Activated CD8-positive, alpha-beta memory T cell treated with anti-CD3 and anti-CD28 coated beads for 1 hour (primary cell): Measurements from ENCODE around the gene SPINT4.
"Not testable (repeated sequence)": the region's sequence is repeated elsewhere in the genome, so short reads cannot be mapped to it uniquely, and the experiment has no call there.

Experiments used
- DNase-seq, 2 donors: peaks; one replicate each; pipeline ENCODE4 v3.0.0-alpha.2; 2020; ENCODE audit warnings: low read depth in 1 of 2; ENCODE audit errors: extremely low read depth in 1 of 2

Gene SPINT4

DNA sequence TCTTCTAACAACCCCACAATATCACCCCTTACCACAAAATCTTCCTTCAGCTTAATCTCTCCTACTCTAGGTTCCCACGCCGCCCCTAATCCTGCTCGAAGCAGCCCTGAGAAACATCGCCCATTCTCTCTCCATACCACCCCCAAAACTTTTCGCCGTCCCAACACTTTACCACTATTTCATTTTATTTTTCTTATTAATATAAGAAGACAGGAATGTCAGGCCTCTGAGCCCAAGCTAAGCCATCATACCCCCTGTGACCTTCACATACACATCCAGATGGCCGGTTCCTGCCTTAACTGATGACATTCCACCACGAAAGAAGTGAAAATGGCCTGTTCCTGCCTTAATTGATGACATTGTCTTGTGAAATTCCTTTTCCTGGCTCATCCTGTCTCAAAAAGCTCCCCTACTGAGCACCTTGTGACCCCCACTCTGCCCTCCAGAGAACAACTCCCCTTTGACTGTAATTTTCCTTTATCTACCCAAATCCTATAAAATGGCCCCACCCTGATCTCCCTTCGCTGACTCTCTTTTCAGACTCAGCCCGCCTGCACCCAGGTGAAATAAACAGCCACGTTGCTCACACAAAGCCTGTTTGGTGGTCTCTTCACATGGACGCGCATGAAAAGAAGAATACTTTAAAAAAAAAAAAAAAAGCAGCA lies 42.6 kb downstream of the SPINT4 start:
- not testable (repeated sequence) for DNase-seq

- DNase-seq: no peak
Observed at GRCh38 chr20:45765307-45765875, 43.2 kb downstream of the SPINT4 start.

DNA sequence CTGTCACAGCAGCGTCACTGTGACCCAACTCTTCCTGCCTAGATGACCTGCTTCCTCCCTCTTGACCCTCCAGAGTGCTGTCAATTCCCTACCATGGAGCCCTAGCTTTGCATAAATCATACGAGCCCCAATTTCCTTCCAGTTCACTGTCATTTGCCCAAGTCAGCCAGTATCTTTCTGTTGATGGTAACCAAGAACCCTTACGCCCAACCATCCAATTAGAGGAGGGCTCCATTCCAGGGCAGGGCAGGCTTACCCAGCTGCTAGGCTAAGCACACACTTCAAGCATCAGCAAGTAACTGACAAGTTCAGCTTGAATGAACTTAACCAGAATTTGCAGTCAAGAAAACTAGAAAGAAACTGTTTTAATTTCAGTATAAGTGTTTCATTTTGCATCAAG lies 43.8 kb downstream of the SPINT4 start:
- DNase-seq: no peak

- no peak for DNase-seq
Observed at GRCh38 chr20:45768479-45768878, 46.3 kb downstream of the SPINT4 start.

- DNase-seq: peak; percentile 38 to 67
Observed at GRCh38 chr20:45771182-45771759, 49.1 kb downstream of the SPINT4 start.

DNA sequence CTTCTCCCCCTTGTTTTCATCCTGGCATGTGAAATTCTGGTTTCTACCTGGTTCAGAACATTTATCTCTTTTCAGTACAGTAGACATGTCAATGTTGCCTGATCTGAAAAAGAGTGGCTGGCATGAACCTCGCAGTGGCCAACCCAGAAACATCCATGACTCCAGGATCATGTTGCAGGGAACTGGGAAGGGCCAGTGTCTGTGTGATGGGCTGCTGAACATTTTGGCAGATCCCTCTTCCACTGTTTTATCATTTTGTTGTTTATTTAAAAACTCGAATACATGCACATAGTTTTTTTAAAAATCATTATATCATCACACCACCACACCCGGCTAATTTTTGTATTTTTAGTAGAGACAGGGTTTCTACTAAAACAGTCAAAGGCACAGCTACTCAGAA lies 50.5 kb downstream of the SPINT4 start:
- no peak for DNase-seq

DNA sequence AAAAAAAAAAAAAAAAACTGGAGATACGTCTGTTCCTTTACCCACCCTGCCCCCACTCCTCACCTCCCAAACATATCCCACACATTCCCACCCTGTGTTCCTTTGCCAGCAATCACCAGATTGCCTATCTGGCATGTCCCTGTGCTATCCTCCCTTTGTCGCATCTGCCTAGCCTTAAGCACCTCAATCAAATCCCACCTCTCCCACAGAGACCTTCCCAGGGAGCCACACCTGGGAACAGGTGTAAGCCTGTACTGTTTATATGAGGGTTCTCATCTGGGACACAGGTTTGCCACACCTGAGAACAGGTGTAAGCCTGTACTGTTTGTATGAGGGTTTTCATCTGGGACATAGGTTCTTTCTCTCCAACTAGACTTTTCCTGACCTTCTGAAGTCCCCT lies 52.8 kb downstream of the SPINT4 start:
- no peak for DNase-seq

GRCh38 chr20:45775411-45775810 lies 53.3 kb downstream of the SPINT4 start:
- DNase-seq: no peak
